Stimulated activated CD8-positive, alpha-beta memory T cell treated with anti-CD3 and anti-CD28 coated beads, Interleukin-7, amount 100 ng/mL, for 48 hours (primary cell): Measurements from ENCODE around the gene ATPAF1.

Experiments used
- DNase-seq, 2 donors: peaks; one replicate each; pipeline ENCODE4 v3.0.0-alpha.2; 2020; ENCODE audit warnings: low read depth in 1 of 2; ENCODE audit errors: extremely low read depth in 1 of 2

ATPAF1 gene

DNA sequence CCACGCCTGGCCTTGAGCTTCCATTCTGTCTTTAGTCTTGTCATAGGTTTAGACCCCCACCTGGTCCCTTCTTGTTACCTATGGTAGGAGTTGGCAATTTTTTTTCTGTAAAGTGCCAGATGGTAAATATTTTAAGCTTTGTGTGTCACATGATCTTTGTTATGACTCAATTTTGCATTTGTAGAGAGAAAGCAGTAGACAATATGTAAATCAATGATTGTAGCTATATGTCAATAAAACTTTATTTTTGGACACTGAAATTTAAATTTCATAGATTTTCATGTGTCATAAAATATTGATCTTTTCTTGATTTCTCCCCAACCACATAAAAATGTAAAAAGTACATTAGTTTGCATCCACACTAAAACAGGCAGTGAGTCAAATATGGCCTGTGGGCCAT is 72.1 kb downstream of the ATPAF1 start:
- no peak for DNase-seq

DNA sequence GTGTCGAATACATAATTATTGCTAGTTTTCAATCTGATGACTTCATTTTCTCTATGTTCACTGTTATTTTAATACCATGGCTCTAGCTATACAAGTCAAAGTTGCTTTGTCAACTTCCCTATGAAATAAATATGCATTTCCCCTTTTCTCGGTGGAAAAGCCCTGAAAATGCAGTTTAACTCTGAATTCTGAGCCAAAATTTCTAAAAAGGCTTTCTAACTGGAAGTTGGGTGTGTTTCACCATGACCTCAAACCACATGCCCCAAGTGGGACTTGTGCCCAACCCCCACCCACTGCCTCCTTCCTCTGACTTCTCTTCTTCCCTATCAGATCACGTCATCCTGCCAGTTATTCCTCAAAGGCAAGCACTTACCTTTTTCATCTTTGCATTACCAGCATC is 73.0 kb downstream of the ATPAF1 start:
- DNase-seq, result no peak

DNA sequence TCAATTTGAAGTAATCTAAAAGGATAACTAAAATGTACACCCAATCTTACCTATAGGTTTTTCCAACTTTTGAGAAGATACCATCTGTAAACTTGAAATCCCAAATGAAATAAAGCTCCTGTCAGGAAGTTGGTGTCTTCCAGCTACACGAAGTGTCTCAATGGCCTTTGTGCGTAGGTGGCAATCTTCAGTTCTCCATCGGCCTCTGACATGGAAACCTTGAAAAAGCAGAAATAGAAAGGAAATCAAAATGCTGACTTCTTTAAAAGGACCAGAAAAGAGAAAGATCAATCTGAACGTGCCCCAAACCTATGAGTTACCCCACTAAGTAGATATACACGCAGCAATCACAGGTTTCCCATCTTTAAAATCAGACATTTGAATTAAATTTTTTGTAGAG is 74.1 kb downstream of the ATPAF1 start:
- DNase-seq, result no peak

DNA sequence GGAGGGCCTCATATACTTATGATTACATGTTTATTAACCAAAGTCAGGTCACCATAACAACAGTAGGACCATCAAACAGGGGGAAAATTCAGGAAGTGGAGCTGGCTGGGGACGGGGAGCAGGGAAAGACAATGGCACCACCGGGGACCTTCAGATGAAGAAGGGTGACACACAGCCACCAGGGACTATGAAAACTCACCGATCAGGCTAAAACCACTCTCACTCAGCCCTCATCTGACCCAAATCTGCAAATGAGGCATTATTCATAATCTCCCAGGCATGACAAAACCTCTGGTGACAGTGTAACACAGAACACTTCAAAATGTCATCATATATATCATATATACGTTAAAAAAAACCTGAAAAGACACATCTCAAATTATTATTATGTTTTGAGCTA is 75.3 kb downstream of the ATPAF1 start:
- no peak for DNase-seq

DNA sequence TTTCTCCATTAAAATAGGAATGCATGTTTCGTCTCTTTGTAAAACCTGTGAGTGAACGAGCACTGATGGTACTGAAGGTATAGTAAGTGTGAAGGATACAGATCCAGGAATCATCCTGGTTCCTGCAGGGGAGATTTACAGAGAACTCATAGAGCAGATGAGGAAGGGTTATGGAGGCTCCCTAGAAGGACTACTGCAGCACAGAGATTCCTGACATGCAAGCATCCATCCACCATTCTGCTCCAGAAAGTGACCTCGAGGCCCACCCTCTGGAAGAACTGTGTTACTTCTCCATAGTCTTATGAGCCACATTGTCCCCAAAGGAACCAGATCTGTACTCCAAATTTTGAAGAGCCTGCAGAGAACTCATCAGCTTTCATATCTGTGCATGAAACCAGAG is 78.6 kb downstream of the ATPAF1 start:
- no peak for DNase-seq

DNA sequence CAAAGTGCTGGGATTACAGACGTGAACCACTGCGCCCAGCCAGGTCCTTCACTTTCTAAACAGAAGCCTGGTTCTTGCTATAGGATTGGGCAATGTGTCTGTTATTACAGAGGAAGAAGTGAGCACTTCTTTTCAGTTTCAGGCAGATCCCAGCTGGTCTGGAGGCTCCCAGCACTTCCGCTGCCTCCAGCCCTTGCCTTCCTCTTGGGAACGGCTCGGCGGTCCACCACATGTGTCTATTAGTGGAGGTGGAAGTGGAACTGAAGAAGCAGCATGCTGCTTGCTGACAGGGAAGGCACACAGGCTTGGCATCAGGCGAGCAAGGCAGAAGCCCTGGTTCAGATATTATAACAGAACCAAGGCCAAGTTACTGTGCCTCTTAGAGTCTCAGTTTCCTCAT is 81.1 kb downstream of the ATPAF1 start:
- no peak for DNase-seq

DNA sequence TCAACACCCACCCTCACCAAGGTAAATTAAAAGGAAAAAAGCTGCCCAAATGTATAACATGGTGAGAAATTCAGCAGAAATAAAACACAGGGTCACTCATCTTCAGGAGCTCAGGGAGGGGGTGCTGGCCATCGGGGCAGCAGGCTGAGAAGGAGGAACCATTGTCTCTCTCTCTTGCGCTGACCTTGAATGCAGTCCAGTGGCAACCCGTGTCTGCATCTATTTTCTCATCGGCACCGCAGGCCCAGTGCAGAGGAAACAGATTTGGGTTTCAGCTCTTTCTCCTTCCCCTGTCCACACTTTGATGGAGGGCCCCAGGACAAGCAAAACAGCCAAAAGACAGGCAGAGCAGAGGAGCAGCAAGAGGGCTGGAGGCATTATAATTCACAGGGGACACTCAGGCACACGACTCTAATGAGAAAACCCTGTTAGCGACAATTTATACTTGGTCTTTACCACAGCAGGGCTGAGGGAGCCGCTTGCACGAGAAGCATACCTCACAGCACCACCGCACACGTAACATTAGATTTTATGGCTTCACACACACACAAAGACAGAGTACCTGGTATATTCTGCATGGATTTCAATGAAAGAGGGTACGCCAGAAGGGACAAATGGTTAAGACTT is 82.7 kb downstream of the ATPAF1 start:
- no peak for DNase-seq

DNA sequence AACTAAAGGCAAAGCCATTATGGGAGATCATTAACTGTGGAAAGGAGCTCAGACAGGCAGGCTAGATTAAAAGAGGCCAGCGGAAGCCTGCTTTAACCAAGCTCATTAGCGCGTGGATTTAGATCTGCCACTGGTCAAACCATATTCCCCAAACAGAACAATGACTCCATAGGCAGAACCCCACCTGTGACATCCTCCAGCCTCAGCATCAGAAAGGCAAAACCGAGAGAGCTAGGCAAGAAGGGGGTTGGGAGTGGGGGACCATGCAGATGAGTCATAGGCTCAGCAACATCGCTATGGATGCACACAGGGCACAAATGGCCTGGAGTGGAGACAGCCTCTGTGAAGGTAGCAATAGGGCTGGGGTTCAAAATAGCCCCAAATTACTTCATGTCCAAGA is 84.7 kb downstream of the ATPAF1 start:
- no peak for DNase-seq

DNA sequence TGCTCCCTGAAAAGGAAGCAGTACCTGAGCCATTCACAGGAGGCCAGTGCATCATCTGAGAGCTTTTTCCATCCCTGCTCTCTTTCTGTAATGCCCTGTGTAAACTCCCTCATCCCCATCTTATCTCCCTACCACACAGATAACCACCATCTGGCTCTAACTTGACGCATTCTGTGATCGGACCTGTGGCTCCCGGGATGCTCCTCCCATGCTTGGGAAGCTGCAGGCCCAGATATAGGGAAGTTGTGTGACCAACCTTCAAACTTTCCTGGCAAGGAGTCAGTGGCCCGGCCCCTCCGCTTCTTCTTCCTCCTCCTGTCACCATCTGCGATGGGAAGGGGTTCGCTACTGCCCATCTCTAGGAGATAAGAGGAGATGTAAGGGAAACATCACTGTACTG is 85.2 kb downstream of the ATPAF1 start:
- DNase-seq, result no peak
